Loucy (cell line): ENCODE data around the gene KIF18A.

ENCODE experiments used
- CTCF ChIP-seq: fragments of 200-600 bp; sonication (generic); conservative IDR thresholded peaks from 2 replicates; pipeline ENCODE4 v1.5.1; 2014; ENCODE audit warnings: mild to moderate bottlenecking, antibody characterized with exemption, low read length
- EZH2phosphoT487 ChIP-seq: fragments of 200-600 bp; IDR thresholded peaks from 2 replicates; pipeline ENCODE4 v1.6.1; 2018; ENCODE audit warnings: antibody characterized with exemption, mild to moderate bottlenecking, moderate library complexity, borderline replicate concordance

- no peak for TF ChIP-seq CTCF
- no peak for TF ChIP-seq EZH2phosphoT487
These were observed 90.1 kb downstream of the KIF18A start for GRCh38 chr11:28017816-28018215.
